NT2/D1 (cell line): Measurements from ENCODE around the gene DNALI1.
"Not testable (repeated sequence)": the region's sequence is repeated elsewhere in the genome, so short reads cannot be mapped to it uniquely, and the experiment has no call there.

Experiments used
- YY1 ChIP-seq: IDR thresholded peaks from 2 replicates; pipeline ENCODE4 v1.6.1; 2011; ENCODE audit not compliant: insufficient read length, insufficient read depth
- ZNF274 ChIP-seq: IDR thresholded peaks from 2 replicates; pipeline ENCODE4 v1.6.1; 2011; ENCODE audit warnings: mild to moderate bottlenecking, low read depth, low read length

GRCh38 chr1:37518929-37519328 lies 37.8 kb upstream of the DNALI1 start:
- TF ChIP-seq ZNF274, YY1: not testable (repeated sequence)
